ENCODE data around the gene POTEF. TPM values are rescaled to one million over a fixed set of nuclear protein-coding genes. Genes with fewer than 3 reads are reported as not detected.
"Not testable (repeated sequence)": the region's sequence is repeated elsewhere in the genome, so short reads cannot be mapped to it uniquely, and the experiment has no call there.

Gene POTEF
- polyA plus RNA-seq, 3 donors, result 0.06 to 0.17 (median 0.07) TPM

DNA sequence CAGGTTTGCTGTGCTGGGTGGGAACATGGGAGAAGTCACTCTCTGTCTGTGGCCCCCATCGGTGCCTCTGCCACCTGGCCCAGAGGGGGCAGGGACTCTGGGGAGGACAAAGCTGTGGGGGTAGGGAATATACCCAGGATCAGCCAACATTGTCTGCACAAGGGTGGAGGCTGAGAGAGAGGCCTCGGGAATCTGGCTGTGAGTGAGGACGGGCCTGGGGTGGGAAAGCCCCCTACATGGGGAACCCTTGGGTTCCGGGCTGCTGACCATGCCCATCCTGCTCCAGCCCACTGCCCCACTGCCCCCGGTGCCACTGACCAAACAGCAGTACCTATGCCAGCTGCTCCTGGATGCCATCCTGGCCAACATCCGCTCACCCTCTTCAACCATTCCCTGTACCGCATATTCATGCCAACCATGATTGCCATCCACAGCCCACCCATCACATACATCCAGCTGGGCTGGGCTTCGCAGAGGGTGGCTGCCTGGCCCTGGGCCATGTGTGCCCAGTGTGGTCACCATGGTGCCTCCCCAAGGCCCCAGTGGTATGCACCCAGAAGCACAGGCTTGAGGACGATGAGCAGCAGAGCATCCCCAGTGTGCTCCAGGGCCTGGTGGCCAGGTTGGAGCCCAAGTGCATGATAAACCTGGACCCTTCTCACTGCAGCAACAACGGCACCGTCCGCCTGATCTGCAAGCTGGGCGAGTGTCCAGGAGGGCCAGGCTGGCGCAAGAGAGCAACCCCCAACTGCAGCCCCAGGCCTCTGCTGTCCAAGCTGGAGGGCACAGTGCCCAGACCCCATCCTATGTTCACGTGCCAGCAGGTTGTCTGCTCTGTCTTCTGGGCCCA lies 6.9 kb upstream of the POTEF start:
- no peak for DNase-seq (ENCODE audit: low read depth in 3 of 3, low spot score in 2 of 3)

DNA sequence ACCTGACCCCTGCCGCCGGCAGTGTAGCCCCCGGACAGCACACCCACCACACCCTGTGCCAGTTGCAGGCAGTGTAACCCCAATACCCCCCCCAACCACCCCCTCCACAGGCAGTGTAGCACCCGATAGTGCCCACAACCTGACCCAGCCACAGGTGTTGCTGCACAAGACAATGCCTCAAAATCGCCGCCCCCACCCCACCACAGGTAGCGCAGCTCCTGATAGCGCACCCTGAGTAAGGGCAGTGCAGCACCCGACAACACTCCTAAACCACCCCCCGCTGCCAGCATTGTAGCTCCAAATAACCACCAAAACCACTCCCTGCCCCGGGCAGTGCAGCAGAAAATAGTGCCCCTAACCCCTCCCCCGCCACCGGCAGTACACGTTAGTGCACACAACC lies 558 bp downstream of the POTEF start:
- DNase-seq (ENCODE audit: low read depth in 3 of 3, low spot score in 2 of 3), result not testable (repeated sequence)

DNA sequence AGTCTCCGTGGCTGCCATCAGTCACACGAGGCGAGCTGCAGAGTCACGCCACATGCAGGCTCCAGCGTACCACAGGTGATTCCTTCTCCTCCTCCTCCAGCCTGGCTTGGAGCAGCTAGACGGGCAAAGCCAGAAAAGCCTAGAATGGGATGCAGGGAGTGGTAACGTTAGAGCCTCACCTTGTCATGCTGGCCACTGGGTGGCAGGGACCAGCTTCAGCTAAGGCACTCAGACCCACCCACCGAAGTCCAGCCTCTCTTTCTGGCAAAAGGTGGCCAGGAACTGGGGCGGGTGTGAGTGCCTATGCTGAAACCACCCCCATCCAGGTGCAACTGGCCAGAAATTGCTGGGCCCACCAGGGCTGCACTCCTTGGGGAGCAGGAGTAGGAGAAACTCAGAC lies 1.3 kb downstream of the POTEF start:
- DNase-seq (ENCODE audit: low read depth in 3 of 3, low spot score in 2 of 3), result not testable (repeated sequence)

DNA sequence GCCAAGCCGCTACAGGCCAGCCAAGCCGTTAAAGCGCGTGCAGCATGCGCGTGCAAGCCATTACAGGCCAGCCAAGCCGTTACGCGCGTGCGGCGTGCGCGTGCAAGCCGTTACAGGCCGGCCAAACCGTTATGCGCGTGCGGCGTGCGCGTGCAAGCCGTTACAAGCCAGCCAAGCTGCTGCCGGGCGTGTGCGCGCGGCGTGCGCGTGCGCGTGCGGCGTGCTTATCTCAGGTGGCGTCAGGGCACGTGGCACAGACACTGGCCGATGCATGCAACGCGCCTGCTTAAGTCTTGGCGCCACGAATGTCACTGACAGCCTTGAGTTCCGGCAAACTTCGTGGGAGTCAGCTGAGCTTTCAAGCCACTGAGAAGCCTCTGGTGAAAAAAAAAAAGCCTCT lies 8.1 kb downstream of the POTEF start:
- not testable (repeated sequence) for DNase-seq (ENCODE audit: low read depth in 3 of 3, low spot score in 2 of 3)

DNA sequence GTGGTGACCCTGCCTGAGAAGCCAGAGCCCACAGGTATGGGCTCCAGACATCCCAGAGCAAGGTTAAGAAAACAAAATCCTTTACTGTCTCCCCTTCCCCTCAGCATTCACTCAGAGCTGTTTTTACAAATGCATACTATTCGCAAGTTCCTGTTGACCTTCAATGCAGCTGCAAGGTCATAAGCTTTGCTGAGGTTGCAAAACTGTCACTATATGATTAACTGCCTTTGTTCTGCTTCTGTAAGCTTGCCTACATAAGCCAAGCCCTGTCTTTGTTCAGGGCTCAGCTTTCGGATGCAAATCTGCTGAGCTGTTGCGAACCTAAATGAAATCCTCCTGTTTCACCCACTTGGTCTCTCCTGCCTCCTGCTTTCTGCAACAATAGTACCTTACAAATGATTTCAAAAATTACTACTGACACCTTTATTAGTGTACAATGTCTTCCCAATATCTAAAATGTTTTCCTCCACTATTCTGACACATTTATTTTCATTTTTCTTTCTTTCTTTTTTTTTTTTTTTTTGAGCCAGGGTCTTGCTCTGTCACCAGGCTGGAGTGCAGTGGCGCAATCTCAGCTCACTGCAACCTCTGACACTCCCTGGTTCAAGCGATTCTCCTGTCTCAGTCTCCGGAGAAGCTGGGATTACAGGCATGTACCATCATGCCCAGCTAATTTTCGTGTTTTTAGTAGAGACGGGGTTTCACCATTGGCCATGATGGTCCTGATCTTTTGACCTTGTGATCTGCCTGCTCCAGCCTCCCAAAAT lies 26.2 kb downstream of the POTEF start:
- peak in 1 of 3 donors; percentile 7 for DNase-seq (ENCODE audit: low read depth in 3 of 3, low spot score in 2 of 3)

DNA sequence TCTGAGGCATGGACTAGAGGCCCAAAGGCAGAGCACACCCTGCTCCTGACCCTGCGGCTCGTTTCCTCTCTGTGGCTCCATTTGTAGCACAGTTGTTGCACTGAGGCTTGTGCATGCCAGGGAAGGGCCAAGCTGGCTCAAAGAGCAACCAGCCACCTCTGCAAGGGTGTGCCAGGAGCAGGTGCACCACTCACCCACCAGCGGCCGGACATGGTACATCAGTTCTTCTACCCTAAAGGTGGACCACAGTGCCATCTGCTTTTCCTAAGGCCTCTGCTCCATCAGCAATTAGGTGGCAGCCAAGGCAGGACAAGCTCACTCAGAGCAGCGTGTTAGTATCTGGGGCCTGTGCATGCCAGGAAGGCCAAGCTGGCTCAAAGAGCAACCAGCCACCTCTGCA lies 66.4 kb downstream of the POTEF start:
- DNase-seq (ENCODE audit: low read depth in 3 of 3, low spot score in 2 of 3), result not testable (repeated sequence)

DNA sequence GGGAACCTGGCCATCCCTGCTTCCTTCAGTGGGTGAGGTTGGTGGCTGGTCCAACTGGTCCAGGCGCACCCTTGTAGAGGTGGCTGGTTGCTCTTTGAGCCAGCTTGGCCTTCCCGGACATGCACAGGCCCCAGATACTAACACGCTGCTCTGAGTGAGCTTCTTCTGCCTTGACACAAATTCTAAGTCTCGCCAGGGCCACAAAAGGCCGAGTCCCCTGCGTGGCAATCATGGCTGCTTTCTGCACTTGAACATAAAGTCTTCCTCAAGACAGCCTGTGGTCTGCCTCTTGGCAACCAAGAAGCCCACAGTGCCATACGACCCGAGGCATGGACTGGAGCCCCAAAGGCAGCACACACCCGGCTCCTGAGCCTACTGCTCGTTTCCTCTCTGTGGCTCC lies 69.0 kb downstream of the POTEF start:
- not testable (repeated sequence) for DNase-seq (ENCODE audit: low read depth in 3 of 3, low spot score in 2 of 3)

DNA sequence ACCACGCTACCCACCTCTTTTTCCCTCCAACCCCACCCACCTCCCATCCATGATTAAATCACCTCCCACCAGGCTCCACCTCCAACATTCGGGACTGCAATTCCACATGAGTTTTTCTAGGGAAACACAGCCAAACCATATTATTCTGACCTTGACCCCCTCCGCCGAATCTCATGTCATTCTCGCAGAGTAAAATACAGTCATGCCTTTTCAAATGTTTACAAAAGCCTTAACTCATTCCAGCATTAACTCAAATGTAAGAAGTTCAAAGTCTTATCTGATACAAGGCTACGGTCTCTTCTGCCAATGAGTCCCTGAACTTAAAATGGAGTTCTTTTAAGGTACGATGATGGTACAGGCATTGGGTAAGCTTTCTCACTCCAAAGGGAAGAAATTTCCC lies 72.7 kb downstream of the POTEF start:
- not testable (repeated sequence) for DNase-seq (ENCODE audit: low read depth in 3 of 3, low spot score in 2 of 3)

DNA sequence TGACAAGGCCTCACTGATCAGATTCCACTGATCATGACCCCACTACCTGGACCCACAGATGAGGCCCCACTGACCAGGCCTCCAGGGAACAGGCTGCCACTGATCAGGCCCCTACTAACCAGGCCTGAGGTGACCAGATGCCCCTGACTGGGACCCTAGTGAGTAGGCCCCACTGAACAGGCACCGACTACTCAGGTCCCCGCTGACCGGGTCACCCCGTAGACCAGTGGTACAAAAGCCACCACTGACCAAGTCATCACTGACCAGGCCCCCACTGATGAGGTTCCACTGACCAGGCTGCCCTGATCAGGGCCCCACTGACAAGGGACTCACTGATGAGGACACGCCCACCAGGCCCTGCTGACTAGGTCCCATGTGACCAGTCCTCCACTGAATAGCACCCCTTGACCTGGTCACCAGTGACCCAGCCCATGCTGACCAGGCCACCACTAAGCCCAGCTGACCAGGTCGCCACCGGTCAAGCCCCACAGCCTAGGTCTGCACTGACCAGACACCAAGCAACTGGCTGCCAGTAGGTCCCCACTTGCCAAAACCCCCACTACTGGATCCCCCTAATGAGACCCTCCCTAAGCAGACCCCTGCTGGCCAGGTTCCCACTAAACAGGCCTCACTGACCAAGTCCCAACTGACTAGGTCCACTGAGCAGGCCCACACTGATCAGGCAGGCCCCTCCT lies 75.7 kb downstream of the POTEF start:
- DNase-seq (ENCODE audit: low read depth in 3 of 3, low spot score in 2 of 3), result not testable (repeated sequence)

DNA sequence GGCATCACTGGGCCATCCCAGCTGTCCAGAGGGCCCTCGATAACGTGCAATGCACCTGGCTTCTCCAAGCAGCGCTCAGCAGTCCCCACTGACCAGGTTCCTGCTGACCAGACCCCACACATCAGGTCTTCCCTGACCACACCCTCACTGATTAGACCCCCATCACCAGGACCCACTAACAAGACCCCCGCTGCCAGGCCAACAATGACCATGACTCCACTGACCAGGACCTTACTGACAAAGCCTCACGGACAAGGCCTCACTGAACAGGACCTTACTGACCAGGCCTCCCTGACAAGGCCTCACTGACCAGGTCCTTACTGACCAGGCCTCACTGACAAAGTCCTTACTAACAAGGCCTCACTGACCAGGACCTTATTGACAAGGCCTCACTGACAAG lies 76.6 kb downstream of the POTEF start:
- DNase-seq (ENCODE audit: low read depth in 3 of 3, low spot score in 2 of 3), result not testable (repeated sequence)

DNA sequence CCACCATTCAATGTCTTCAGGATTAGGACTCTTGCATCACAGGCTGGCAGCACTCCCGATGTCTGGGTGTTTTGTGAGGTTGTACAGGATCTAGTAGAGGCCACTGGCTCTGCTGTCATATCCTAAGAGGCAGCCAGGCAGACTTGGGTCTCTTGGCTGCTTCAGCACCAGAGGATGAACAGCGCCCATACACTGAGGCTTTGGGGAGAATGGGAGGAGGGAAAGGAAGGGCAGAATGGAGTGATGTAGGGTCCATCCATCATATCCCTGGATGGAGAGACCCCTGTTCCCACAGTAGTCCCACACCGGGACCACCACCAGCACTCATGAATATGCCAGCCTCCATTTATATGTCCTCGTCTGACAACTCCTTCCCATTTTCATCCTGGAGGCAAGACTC lies 80.6 kb downstream of the POTEF start:
- DNase-seq (ENCODE audit: low read depth in 3 of 3, low spot score in 2 of 3), result not testable (repeated sequence)

DNA sequence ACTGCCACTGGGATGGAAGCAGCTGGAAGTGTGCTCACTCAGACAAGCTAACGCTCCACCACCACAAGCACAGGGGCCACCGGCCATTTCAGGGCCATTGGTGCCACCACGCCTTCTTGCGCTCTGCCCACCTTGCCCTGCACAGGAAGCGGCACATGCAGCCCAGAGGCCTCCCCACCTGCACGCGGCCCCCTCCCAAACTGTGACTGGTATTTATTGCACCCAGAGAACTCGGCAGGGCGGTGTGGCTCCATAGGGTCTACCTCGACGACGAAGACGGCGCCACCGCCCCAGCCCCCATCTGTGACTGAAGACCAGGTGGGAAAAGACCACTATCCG lies 90.8 kb downstream of the POTEF start:
- DNase-seq (ENCODE audit: low read depth in 3 of 3, low spot score in 2 of 3), result not testable (repeated sequence)

DNA sequence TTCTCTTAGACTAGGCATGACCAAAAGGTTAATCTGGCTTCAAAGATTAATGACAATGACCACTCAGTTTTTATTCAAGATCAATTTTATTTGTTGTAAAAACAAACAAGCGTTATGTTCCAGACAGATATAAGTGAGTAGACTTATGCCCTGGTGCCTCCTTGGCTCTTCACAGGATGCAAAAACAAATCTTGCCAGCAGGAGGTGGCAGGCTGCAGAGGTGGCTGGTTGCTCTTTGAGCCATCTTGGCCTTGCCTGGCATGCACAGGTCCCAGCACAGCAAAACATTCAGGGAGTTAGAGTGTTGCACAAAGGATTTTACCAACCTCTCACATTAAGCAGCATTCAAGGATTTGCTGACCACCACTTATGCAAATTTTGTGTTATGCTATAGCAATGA lies 103.1 kb downstream of the POTEF start:
- not testable (repeated sequence) for DNase-seq (ENCODE audit: low read depth in 3 of 3, low spot score in 2 of 3)

Other genes starting within 250 kb of the POTEF start
- 1 to 10 TPM in 1 of 3 donors, under 1 TPM in 1, not detected in 1; 0.64 to 1.3 TPM for gene RAB6C, start 149.6 kb downstream of the POTEF start, polyA plus RNA-seq (ENCODE audit: insufficient read length in 3 of 3)
- 10 to 100 TPM in 2 of 3 donors, 1 to 10 TPM in 1; 8.6 to 12.4 (median 11.6) TPM for gene CCDC74B, start 15.9 kb upstream of the POTEF start, polyA plus RNA-seq (ENCODE audit: insufficient read length in 3 of 3)
- 10 to 100 TPM; 47.4 to 60.0 (median 56.1) TPM for gene SMPD4, start 52.4 kb upstream of the POTEF start, polyA plus RNA-seq (ENCODE audit: insufficient read length in 3 of 3)
- 10 to 100 TPM; 57.2 to 81.4 (median 70.4) TPM for gene MZT2B, start 53.0 kb upstream of the POTEF start, polyA plus RNA-seq (ENCODE audit: insufficient read length in 3 of 3)
- gene TUBA3E, start 69.2 kb upstream of the POTEF start, polyA plus RNA-seq (ENCODE audit: insufficient read length in 3 of 3), result under 1 TPM in 1 of 3 donors, not detected in 2; 0.12 TPM
- gene IMP4, start 213.7 kb upstream of the POTEF start, polyA plus RNA-seq (ENCODE audit: insufficient read length in 3 of 3), result 10 to 100 TPM; 32.4 to 40.9 (median 36.6) TPM
- gene PTPN18, start 226.8 kb upstream of the POTEF start, polyA plus RNA-seq (ENCODE audit: insufficient read length in 3 of 3), result 10 to 100 TPM; 27.7 to 29.3 (median 28.2) TPM